Stimulated activated CD4-positive, alpha-beta T cell treated with anti-CD3 and anti-CD28 coated beads, Interleukin-4, amount 100 ng/mL, for 4 hours (primary cell): ENCODE data around the gene GRIN1.

ENCODE experiments used
- DNase-seq, 2 experiments: peaks; one replicate each; pipeline ENCODE4 v3.0.0-alpha.2; 2020

The GRIN1 gene

DNA sequence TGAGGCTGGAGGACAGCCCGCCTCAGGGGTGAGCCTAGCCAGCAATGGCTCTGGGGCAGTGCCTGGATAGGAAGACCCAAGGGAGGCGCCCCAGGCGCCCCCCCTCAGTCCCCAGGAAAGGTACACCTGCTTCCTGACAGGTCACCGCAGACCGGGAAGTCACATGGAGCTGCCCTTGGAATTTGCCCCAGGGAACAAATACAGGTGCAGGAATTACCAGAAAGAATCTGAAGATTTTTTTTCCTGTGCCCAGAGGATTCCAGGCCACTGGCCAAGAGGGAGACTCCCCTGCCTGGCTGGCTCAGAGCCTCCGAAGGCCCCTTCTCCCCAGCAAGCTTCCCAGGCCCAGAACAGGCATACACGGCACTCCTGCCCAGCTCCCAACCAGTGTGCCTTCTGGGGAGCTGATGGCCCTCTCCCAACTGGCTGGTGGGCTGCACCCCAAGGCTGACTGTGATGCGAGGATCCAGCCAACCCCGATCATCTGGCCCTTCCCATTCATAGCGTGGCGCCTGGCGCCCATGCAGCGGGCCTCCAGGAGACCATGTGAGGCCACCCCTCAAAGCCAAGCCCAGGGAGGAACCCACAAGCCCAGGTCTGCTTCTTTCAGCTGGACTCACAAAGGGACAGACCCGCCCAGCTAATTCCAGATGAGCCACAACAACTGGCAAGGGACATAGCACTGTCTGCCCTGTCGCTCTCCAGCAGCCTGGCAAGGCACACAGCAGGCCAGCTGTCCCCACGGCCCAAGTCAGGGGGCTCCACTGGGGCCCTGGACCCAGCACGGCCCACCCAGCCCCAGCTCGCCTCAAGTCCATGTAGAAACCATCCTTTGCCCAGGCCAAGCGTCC is 59.3 kb downstream of the GRIN1 start:
- DNase-seq = no peak

DNA sequence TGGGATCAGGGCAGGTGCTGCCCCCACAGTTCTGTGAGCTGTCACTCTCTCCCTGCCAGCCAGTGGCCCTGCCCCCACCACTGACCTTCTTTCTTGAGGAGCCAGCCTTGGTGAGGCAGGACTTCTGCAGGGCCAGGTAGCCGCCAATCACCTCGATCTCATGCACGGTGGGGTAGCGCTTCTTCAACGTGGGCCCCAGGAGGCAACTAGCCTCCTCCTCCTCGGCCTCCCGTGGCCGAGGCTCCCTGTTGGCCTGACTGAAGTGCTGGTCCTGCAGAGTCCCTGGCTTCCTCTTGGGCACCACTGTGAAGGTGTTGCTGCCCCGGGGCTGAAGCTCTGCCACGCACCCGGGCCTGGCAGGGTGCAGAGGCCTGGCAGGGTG is 59.9 kb downstream of the GRIN1 start:
- DNase-seq = no peak

DNA sequence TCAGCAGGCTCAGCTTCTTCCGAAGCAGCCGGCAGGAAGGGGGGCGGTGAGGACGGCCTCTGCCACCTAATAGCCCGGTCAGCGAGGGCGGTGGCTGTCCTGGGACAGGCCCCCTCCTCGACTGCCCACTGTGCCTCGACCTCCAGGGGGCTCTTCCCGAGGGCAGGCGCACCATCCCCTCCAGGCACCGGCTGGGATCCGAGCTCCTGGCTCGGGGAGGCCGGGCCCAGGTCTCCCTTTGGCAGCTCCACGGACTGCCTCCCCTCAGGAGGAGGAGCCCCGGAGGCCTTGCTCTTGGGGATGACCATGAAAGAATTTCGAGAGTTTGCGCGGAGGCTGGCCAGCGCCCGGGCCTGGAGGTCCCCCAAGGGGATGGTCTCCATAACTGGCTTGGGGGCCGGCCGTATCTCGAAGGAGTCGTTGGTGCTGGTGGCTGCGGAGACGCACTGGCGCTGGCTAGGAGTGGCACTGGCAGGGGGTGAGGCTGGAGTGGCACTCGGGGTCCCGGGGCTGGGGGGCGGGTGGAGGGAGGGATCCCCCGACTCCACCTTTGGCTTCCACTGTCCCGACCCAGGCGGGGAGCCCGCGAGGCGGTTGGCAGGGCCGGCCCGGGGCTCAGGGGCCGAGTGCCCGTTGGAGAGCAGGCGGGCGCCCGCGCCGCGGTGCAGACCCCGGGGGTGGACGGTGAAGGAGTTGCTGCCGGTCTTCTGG is 60.6 kb downstream of the GRIN1 start:
- no peak for DNase-seq

DNA sequence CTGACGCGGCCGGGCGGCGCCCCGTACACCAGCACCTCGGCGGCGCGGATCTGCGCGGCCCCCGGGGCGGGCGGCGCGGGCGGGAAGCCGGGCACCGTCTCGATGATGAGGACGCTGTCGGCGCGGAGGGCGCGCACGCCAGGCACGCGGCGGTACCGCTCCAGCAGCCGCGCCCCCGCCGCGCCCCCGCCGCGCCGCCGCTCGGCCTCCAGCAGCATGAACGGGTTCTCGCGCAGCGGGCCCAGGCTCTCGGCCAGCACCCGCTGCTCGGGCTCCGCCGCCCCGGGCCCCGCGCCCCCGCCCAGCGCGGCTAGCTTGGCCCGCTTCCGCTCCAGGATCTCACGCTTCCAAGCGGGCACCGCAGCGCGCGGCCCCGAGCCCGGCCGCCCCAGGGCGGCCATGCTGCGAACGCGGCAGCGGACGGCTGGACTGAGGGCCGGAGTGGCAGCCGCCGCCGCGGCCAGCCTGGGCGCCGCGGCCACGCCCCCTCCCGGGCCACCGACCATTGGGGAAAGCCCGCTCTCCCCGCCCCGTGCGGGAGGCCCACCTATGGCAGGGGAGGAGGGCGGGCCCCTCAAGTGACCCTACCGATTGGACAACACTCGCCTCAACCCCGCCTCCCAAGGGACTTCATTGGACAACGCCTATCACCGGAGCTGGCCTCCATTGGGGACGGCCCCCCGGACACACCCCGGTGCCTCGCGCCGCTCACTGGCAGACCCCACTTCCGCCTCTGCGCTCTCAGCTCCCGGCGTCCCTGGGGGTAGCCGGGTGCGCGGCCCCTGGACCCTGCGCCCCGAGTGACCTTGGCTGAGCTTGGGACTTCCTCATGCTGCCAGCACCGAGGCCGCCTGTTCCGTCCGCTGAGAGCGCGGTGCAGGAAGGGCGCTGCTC is 61.6 kb downstream of the GRIN1 start, which contains the start of gene TPRN:
Gene TPRN, minus strand, starts transcription at position 431 of the 894 bp plus-strand sequence. Its CDS starts 30 bp downstream, at position 401.
- peak; percentile 96 to 99 for DNase-seq

DNA sequence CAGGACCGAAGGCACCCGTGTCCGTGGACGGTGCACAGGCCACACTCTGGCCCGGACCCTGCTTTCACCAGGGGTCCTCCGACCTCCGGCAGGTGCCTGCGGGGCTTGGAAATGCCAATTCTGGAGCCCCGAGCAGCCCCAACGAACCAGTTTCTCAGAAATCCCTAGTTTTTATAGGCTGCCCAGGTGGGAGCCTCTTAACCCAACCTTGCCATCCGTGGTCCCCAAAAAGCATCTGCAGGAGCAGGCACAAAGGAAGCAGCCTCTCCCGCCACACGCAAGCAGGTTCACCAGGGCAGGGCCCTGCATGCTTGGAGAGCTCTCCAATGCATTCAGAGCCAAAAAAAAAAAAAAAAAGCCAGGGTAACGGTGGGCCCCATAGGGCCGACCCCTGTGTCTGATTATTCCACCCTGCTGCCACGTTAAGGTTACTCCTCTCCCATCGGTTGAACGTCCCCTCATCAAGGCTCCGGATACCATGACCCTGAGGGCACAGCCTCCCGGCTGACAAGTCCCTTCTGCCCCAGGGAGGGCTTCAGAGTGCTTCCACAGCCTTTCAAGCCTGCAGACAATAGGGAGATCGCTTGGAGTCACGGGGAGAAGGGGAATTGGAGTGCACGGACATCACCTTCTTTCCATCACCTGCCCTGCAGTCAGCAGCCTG is 62.4 kb downstream of the GRIN1 start:
- no peak for DNase-seq

DNA sequence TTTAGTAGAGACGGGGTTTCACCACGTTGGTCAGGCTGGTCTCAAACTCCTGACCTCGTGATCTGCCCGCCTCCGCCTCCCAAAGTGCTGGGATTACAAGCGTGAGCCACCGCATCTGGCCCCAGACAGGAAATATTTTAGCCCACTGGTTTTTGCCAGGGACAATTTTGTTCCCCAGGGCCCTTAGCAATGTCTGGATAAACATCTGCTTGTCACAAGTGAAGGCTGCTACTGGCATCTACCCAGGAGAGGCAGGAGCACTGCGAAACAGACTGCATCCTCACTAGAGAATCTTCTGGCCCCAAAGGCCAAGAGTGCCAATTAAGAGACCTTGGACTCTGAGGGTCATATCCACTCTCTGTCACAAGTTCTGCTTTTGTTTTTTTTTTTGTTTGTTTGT is 64.0 kb downstream of the GRIN1 start:
- no peak for DNase-seq

DNA sequence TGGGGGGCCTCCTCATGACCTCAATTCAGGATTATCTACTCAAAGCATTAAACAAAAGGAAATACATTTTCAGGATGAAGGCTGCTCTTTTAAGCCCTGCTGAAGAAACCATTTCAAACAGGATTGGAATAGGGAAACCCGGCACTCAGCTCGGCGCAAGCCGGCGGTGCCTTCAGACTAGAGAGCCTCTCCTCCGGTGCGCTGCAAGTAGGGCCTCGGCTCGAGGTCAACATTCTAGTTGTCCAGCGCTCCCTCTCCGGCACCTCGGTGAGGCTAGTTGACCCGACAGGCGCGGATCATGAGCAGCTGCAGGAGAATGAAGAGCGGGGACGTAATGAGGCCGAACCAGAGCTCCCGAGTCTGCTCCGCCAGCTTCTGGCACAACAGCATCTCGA is 65.8 kb downstream of the GRIN1 start:
- DNase-seq = no peak

DNA sequence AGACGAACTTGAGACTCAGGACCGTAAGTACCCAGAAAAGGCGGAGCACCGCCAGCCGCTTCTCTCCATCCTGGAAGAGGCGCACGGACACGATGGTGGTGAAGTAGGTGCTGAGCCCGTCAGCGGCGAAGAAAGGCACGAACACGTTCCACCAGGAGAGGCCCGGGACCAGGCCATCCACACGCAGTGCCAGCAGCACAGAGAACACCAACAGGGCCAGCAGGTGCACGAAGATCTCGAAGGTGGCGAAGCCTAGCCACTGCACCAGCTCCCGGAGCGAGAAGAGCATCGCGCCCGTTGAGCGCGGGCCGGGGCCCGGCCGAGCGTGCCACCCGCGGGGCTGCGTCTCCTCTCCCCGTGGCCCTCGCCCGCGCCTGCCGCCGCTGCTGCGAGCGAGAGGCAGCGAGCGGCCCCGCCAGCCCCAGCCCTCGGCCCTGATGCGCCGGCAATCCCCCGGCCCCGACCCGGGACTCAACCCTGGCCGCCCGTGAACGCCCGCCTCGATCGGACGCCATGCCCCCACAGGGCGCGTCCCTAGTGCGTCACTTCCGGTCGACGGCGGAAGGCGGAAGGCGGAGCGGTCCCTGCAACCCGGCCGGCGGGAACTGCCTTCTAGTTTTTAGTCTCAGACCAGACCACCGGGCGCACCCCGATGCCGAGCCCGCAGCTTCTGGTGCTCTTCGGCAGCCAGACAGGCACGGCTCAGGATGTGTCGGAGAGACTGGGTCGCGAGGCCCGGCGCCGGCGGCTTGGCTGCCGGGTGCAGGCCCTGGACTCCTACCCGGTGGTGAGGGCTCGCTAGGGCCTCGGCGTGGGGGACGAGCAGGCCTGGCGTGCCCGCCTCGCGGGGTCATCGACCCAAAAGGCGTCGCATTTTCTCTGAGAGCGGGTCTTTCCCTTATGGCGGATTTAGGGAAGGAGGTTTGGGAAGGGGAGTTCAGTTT is 66.4 kb downstream of the GRIN1 start, which contains the start of the genes NDOR1 and TMEM203:
Gene NDOR1, plus strand, starts transcription at position 575 of the 944 bp plus-strand sequence. Its CDS starts 78 bp downstream, at position 653.
Gene TMEM203, minus strand, starts transcription at position 523 of the 944 bp plus-strand sequence. Its CDS starts 234 bp downstream, at position 289.
- DNase-seq = peak; percentile 88 to 94

DNA sequence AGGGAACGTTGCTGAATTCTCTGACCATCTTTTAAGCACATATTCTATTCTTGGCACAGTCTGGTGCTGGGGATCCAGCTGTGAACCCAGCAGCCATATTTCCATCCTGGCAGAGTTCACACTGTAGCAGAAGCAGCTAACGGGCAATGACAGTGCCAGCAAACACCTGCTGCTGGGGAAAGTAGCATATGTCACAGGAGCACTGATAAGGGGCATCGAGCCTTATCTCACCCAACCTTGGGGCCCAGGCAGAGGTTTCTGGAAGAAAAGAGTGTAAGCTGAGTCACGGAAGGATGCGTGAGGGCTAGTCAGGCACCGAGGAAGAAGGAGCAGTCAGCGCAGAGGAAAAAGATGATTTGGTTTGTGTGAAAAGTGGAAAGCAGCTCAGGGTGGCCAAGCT is 67.6 kb downstream of the GRIN1 start:
- DNase-seq = no peak

DNA sequence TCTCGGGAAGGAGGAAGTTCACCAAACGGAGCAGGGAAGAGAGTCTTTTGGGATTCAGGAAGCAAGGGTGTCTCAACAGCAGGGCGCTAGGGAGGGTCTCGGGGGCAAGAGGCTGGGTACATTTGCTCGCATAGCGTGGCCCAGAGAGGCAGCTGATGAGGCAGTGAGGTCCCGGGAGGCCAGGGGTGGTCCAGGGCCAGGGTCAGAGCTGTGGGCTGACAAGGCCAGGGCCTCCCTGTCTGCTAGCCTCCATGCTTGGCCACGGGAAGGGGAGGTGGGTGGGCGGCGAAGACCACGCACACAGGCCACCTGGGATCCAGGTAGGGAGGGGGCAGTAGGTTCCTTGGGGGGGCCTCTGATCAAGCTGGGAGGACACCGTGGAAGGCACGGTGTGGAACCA is 72.6 kb downstream of the GRIN1 start:
- DNase-seq = no peak

DNA sequence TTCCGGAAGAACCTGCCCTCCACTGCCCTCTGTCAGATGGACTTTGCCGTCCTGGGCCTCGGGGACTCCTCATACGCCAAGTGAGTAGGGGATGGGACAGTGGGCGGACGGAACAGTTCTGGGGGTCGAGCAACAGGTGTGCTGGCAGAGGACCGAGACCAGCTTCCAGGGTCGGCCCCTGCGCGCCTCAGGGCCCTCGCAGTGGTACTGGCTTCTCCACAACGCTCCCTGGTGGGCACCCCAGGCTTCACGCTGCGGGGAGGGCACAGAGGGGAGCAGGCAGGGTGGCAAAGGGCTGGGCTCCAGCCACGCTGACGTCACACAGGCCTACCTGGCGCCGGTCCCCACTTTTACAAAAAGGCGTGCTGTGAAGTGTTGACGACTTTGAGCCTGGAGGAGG is 73.6 kb downstream of the GRIN1 start:
- DNase-seq = no peak

DNA sequence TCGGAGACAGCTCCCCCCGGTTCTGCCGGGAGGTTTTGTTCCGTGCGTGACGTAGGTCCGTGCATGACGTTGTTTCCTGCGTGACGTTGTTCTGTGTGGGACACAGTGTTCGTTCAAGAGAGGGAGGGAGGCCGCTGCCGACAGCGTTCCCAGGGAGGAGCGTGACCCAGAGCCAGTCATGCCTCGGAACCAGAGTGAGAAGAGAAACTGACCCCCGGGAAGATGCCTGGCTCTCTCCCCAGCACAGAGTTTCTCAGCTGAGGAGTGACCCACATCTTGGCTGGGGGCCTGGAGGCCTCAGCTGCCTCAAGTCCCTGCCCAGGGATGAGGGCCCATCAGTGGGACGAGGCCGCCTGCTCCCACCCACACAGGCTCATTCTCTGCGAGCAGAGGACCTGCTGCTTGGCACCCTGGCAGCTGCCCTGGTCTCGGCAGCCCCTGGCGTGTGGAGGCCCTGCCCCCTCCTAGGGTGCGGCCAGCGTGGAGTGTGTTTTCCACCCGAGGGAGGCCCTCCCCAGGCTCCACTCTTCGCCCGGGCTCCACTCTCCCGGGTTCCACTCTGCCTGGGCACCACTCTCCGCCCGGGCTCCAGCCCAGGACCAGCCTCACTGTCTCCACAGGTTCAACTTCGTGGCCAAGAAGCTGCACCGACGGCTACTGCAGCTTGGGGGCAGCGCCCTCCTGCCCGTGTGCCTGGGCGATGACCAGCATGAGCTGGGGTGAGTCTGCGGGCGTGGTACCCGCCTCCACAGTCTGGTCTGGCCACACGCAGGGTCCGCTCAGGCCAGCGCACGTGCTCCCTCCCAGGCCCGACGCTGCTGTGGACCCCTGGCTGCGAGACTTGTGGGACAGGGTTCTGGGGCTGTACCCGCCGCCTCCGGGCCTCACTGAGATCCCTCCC is 74.5 kb downstream of the GRIN1 start:
- no peak for DNase-seq

DNA sequence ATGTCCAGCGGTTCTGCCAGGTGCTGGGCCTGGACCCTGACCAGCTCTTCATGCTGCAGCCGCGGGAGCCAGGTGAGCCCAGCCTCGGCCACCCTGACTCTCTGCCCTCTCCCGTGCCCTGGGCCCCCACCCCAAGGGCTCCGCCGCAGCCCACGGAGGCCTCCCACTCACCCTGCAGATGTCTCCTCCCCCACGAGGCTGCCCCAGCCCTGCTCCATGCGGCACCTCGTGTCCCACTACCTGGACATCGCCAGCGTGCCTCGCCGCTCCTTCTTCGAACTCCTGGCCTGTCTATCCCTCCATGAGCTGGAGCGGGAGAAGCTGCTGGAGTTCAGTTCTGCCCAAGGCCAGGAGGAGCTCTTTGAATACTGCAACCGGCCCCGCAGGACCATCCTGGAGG is 75.7 kb downstream of the GRIN1 start:
- DNase-seq = no peak

DNA sequence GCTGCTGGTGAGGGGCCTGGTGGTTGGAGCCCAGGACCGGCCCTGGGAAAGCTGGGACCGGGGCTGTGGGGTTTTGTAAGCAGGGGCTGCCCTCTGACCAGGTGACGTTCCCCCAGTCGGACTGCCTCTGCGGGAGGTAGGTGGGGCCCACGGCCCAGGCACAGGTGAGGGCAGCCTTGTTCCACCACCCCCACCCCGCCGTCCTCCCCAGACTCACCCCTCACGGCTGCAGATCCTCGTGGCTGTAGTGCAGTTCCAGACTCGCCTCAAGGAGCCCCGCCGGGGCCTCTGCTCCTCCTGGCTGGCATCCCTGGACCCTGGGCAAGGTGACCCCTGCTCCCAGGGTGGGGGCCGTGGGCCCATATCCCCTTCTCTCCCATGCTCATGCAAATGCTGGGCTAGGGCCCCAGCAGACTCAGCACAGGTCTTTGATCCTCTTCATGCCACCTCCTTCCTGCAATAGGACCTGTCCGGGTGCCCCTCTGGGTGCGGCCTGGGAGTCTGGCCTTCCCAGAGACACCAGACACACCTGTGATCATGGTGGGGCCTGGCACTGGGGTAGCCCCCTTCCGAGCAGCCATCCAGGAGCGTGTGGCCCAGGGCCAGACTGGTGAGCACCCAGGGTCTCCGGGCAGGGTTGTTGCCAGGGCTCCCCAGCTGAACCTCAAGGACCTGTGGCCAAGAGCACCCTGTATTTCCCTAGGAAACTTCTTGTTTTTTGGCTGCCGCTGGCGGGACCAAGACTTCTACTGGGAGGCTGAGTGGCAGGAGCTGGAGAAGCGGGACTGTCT is 76.4 kb downstream of the GRIN1 start:
- DNase-seq = no peak

DNA sequence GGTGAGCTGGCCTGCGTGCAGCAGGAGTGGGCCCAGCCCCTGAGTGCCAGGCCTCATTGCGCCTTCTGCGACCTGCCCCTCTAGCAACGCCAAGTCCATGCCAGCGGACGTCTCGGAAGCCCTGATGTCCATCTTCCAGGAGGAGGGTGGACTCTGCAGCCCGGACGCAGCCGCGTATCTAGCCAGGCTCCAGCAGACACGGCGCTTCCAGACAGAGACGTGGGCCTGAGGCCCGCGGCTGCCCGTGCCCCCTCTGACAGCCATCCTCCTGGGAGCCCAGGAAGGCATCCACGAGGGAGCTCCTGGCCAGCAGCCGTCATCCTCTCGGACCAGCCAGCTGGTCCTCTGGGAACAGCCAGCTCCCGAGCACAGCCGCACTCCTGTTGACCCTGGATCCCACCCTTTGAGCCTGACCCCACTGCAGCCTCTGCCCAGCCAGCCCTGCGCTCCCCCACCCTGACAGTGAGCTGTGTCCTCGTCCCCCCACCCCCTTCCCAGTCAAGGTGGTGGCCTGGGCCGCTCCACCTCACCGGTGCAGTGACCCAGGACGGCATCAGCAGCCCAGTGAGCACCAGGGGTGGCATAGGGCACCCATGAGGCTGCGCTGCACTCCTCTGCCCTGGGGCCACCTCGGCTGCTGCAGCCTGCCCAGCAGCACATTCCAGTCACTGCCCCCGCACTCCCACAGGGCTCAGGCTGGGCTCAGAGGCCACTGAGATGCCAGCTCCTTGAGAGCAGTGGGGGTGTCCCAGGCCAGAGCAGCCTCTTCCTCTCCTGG is 77.4 kb downstream of the GRIN1 start:
- DNase-seq = no peak

DNA sequence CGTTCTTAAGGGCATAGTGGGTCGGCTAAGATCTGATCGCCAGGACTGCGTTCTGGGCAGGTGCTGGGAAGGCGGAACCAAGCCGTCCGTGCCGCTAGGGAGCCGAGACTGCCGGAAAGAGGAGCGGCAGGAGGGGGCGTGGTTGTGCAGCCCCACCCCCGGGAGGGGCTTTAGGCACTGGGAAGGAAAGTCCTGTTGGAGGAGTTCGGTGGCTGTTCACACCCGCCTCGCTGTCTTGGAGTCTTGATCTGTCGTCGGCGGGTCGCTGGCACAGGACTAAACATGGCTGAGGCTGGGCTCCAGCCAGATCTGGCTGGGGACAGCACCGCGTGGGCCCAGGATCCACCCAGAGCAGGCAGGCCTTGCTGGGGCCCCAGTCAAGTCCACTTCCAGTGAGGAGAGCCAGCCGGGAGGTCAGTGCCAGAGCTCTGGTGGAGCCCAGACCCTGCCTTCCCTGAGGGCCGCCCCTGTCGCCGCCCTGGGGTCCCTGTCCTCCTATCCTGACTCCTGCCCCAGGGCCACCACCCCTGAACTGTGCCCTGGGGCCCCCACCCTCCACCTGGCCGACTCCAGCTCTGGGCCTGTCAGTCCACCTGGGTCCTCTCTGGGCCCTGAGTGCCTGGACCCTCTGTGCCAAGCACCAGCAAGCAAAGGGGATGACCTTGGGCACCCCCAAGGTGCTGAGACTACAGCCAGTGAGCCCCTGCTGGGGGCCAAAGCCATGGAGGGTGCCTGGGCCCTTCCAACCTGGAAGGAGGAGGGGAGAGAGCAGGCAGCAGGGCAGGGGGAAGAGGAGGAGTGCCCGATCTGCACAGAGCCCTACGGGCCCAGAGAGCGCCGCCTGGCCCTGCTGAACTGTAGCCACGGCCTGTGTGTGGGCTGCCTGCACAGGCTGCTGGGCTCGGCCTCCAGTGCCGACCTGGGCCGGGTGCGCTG is 78.6 kb downstream of the GRIN1 start:
- no peak for DNase-seq

DNA sequence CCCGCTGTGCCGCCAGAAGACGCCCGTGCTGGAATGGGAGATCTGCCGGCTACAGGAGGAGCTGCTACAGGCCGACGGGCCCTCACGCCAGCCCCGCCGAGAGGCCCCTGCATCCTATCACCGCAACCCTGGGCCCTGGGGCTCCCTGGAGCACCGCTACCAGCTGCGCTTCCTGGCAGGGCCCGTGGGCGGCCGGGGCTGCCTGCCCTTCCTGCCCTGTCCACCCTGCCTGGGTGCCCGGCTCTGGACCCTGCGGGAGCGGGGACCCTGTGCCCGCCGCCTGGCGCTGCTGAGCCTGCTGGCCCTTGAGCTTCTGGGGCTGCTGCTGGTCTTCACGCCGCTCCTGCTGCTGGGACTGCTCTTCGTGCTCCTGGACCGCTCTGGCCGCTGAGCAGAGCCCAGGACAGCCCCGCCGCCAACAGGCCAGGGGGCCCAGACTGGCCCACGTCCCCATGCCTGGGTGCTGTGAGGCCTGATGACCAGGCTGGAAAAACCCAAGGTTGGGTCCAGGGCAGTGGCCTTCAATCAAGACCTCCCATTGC is 79.3 kb downstream of the GRIN1 start:
- no peak for DNase-seq
